Lower leg skin (tissue), 3 donors: ENCODE results near the gene B3GAT2.

Experiments used
- CTCF ChIP-seq, 3 donors: fragments of 450-650 bp; IDR thresholded peaks; one replicate each; pipeline ENCODE4 v1.5.1; 2016; ENCODE audit warnings: antibody characterized with exemption in 3 of 3, mild to moderate bottlenecking in 3 of 3, moderate library complexity in 2 of 3
- POLR2A ChIP-seq, 2 donors: fragments of 450-650 bp; IDR thresholded peaks; one replicate each; pipeline ENCODE4 v1.6.1; 2016 to 2017; ENCODE audit warnings: antibody characterized with exemption in 2 of 2, mild to moderate bottlenecking in 1 of 2, moderate library complexity in 1 of 2

- TF ChIP-seq CTCF (IDR thresholded peaks at IDR 0.05) (no peak), POLR2A (IDR thresholded peaks at IDR 0.05) (no peak)
Measured at GRCh38 chr6:70955441-70956190, 1.2 kb downstream of the B3GAT2 start.
